ENCODE measurements around the gene SPATA32.

Gene SPATA32

DNA sequence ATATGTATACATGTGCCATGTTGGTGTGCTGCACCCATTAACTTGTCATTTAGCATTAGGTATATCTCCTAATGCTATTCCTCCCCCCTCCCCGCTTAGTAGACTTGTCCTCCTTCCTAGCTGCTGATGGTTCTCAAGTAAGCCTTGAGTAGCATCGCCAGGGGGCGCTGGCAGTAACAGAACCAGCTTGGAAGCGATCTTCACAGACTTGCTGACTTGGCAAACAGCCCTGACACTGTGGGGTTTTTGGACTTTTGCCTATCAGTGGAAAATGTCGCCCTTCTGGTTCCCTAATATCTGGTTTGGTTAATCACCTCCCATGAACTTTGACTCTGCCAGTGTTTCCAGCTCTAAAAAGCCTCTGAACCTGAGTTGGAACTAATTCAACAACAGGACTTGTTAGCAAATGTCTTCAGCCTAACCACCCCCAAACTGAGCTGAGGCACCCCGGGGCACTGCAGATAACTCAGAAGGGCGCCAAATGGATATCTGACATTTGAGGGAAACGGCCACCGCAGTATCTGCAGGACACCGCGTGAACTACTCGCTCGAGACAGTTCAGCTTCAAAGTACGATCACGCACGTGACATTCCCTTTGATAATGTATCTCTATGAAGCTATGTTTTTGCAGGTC, 15.4 kb upstream of the SPATA32 start:
- Mint-ChIP-seq H3K36me3 (ENCODE audit: low read depth) (peaks cover 18% of the 10 kb centered on the region), H3K4me1 (peaks cover 43% of the 10 kb centered on the region), H3K27ac (peak overlapping the region; percentile 1 to 64 (median 55)), H3K4me3 (no peak overlapping the region), H3K9me3 (no peaks in the 10 kb centered on the region), H3K27me3 (ENCODE audit: low read depth) (no peaks in the 10 kb centered on the region)
- TF ChIP-seq, protein P1, sequence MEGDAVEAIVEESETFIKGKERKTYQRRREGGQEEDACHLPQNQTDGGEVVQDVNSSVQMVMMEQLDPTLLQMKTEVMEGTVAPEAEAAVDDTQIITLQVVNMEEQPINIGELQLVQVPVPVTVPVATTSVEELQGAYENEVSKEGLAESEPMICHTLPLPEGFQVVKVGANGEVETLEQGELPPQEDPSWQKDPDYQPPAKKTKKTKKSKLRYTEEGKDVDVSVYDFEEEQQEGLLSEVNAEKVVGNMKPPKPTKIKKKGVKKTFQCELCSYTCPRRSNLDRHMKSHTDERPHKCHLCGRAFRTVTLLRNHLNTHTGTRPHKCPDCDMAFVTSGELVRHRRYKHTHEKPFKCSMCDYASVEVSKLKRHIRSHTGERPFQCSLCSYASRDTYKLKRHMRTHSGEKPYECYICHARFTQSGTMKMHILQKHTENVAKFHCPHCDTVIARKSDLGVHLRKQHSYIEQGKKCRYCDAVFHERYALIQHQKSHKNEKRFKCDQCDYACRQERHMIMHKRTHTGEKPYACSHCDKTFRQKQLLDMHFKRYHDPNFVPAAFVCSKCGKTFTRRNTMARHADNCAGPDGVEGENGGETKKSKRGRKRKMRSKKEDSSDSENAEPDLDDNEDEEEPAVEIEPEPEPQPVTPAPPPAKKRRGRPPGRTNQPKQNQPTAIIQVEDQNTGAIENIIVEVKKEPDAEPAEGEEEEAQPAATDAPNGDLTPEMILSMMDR (IDR thresholded peaks at IDR 0.05; ENCODE audit: unreplicated experiment in 3 of 3) = peak; percentile 72 to 86 (median 75)

DNA sequence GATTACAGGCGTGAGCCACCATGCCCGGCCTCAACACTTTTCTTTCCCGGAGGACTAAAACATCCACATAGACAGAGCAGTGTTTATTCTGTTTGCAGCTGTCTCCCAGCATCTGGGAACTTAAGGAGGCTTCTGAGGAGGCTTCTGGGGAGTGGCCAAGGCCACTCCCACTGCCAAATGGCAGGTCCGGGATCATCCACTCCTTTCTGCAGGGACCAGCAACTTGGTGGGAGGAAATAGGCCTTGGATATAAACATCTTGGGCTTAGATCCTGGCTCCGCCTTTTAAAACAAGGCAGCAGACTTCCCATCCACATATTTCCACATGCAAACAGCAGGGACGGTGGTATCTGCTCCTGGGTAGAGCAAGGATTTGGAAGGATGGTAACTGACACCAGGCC, 14.1 kb upstream of the SPATA32 start:
- TF ChIP-seq, protein P1 (IDR thresholded peaks at IDR 0.05; ENCODE audit: unreplicated experiment in 3 of 3) = no peak
- peaks cover 13% of the 10 kb centered on the region for H3K36me3 Mint-ChIP-seq (ENCODE audit: low read depth)
- H3K4me1 Mint-ChIP-seq = peaks cover 40% of the 10 kb centered on the region
- no peak overlapping the region for H3K4me3 Mint-ChIP-seq
- peak overlapping the region; percentile 44 to 65 (median 60) for H3K27ac Mint-ChIP-seq
- no peaks in the 10 kb centered on the region for H3K9me3 Mint-ChIP-seq
- no peaks in the 10 kb centered on the region for H3K27me3 Mint-ChIP-seq (ENCODE audit: low read depth)

DNA sequence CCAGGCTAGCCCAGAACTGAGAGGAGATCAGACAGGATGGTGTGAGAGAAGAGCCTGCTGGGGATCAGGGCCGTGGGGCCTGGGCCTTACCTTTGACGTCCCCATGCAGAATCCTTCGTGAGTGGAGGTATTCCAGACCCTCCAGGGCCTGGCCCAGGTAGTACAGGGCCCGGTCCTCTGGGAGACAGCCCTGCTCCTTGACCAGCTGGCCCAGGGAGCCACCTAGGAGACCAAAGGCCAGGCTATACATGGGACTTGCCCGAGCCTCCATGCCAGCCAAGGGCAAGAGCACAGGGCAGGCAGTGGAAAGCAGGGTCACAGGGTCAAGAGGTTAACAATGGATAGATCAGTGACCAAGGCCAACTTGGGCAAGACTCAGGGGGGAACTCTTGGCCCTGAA, 12.1 kb upstream of the SPATA32 start:
- no peaks in the 10 kb centered on the region for H3K27me3 Mint-ChIP-seq (ENCODE audit: low read depth)
- H3K36me3 Mint-ChIP-seq (ENCODE audit: low read depth) = peaks cover 20% of the 10 kb centered on the region
- no peak overlapping the region for H3K4me3 Mint-ChIP-seq
- TF ChIP-seq, protein P1 (IDR thresholded peaks at IDR 0.05; ENCODE audit: unreplicated experiment in 3 of 3) = no peak
- H3K9me3 Mint-ChIP-seq = no peaks in the 10 kb centered on the region
- H3K27ac Mint-ChIP-seq = no peak overlapping the region
- H3K4me1 Mint-ChIP-seq = peaks cover 33% of the 10 kb centered on the region

DNA sequence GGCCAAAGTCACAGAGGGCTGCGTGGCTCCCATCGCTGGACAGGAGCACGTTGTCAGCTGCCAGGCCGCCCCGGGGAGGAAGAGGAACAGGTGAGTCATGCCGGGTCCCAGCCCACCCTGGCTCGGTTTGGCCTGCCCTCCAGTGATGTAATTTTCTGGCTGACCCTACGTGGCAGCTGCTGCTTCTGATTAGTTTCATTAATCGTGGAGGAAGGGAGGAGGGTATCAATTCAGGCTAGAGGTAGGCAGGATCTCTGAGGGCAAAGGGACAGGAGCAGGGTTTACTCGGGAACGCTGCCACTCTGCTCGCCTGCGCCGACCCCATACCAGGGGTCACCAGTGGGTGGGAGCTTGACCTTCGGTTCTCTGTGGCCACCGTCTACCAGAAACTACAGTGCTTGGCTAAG, 11.7 kb upstream of the SPATA32 start:
- Mint-ChIP-seq H3K4me3 (no peak overlapping the region), H3K9me3 (no peaks in the 10 kb centered on the region), H3K36me3 (ENCODE audit: low read depth) (peaks cover 21% of the 10 kb centered on the region), H3K4me1 (peaks cover 29% of the 10 kb centered on the region), H3K27ac (no peak overlapping the region), H3K27me3 (ENCODE audit: low read depth) (no peaks in the 10 kb centered on the region)
- TF ChIP-seq, protein P1 (IDR thresholded peaks at IDR 0.05; ENCODE audit: unreplicated experiment in 3 of 3) = no peak

DNA sequence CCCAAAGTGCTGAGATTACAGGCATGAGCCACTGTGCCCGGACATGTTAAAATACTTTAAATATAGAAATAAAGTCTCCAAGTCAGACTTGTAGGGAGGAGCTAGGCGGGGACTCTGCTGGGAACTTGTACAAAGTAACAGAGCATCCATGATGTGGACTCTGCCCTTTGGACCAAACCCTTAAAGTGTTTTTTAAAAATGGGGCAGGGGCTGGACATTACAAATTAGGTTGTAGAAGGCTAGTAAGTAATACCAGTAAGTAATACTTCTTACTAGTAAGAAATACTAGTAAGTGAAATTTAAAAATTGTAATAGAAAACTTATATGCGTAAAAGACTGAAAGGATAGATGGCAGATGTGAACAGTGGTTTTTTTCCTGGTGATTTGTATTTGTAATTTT, 9.7 kb upstream of the SPATA32 start:
- no peaks in the 10 kb centered on the region for H3K9me3 Mint-ChIP-seq
- H3K4me3 Mint-ChIP-seq = no peak overlapping the region
- H3K27ac Mint-ChIP-seq = no peak overlapping the region
- peaks cover 14% of the 10 kb centered on the region for H3K4me1 Mint-ChIP-seq
- TF ChIP-seq, protein P1 (IDR thresholded peaks at IDR 0.05; ENCODE audit: unreplicated experiment in 3 of 3) = no peak
- H3K36me3 Mint-ChIP-seq (ENCODE audit: low read depth) = peaks cover 31% of the 10 kb centered on the region
- no peaks in the 10 kb centered on the region for H3K27me3 Mint-ChIP-seq (ENCODE audit: low read depth)

DNA sequence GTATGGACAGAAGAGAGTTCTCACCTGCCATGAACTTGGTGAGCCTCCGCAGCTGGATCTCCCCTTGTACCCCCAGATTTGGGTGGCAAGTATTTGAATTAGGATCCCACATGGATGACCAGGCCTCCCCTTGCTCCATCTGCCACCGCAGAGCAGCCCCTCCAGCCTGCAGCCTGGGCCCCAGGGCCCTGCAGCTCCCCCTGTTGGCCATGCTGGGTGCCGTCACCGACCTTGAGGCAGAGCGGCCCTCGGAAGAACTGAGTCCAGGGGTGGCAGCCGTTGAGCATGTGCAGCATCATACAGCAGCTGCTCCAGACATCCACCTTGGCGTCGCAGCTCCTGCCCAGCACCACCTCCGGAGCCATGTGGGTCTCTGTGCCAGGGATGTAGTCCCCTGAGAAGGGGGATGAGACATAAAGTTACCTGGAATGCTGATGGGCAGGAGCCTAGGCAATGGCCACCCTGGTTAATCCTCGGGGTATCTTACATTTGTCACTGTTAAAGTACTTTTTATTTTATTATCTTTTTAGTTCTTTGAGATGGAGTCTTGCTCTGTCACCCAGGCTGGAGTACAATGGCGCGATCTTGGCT, 9.0 kb upstream of the SPATA32 start:
- Mint-ChIP-seq H3K27ac (no peak overlapping the region), H3K36me3 (ENCODE audit: low read depth) (peaks cover 34% of the 10 kb centered on the region), H3K4me3 (no peak overlapping the region), H3K9me3 (no peaks in the 10 kb centered on the region), H3K4me1 (peaks cover 10% of the 10 kb centered on the region), H3K27me3 (ENCODE audit: low read depth) (no peaks in the 10 kb centered on the region)
- TF ChIP-seq, protein P1 (IDR thresholded peaks at IDR 0.05; ENCODE audit: unreplicated experiment in 3 of 3) = peak; percentile 26 to 43 (median 36)
